ENCODE data around the gene CDK5. TPM values are rescaled to one million over a fixed set of nuclear protein-coding genes. Genes with fewer than 3 reads are reported as not detected.

CDK5 gene
- total and polyA plus RNA-seq, 2 donors (not counting 1 experiment from before 2014, with no cell fraction given), result 8.2 to 8.4 TPM

GRCh38 chr7:151007469-151007898, 50.2 kb downstream of the CDK5 start:
- H3K4me1 ChIP-seq (ENCODE audit: control insufficient read depth in 2 of 2, insufficient read depth in 2 of 2, low read length in 2 of 2), result peaks cover 7 to 22% of the 10 kb centered on the region in 2 donors
- TF ChIP-seq CTCF (IDR thresholded peaks at IDR 0.05) (no peak), EZH2 (IDR thresholded peaks at IDR 0.05; ENCODE audit: borderline replicate concordance, insufficient read depth, low read depth, low read length, poor library complexity, severe bottlenecking) (no peak)
- DNase-seq, result no peak
- peaks cover 12% of the 10 kb centered on the region for H3K27me3 Mint-ChIP-seq
- H3K4me3 Mint-ChIP-seq, result peak overlapping the region; percentile 83
- peaks cover 0 to 9% (median 0%) of the 10 kb centered on the region in 3 donors for H3K9me3 ChIP-seq (ENCODE audit: control extremely low read depth in 1 of 3, control insufficient read depth in 2 of 3, insufficient read depth in 1 of 3, low read length in 2 of 3)
- H3K27me3 ChIP-seq (replicated peaks in 1 of 4; ENCODE audit: control extremely low read depth in 1 of 4, control insufficient read depth in 3 of 4, insufficient read depth in 4 of 4, low read length in 3 of 4), result no peaks in the 10 kb centered on the region
- 39% methylated on average over 7 of the region's 7 CpGs for WGBS (ENCODE audit: insufficient coverage)
- no peaks in the 10 kb centered on the region for H3K36me3 ChIP-seq (replicated peaks in 1 of 2; ENCODE audit: control extremely low read depth in 1 of 2, control insufficient read depth in 1 of 2, extremely low read depth in 1 of 2, insufficient read depth in 2 of 2, low read length in 1 of 2)
- no peak for ATAC-seq (ENCODE audit: low read depth)
- no peak overlapping the region for H3K27ac ChIP-seq (ENCODE audit: low read length in 2 of 2)
- no peak overlapping the region for H3K4me3 ChIP-seq (ENCODE audit: control extremely low read depth in 1 of 5, extremely low read depth in 1 of 5, insufficient read depth in 1 of 5, low read depth in 2 of 5, low read length in 4 of 5)
- no peaks in the 10 kb centered on the region for H4K20me1 ChIP-seq (ENCODE audit: control insufficient read depth, insufficient read depth, low read length, poor library complexity, severe bottlenecking)
- POLR2A ChIA-PET, result no interaction called here
- CTCF ChIA-PET, result interaction anchor here (1.0 to 2.1 kb wide), 7 partner anchors 9 to 103 kb away, joined by 3 to 7 read pairs (median 4); partner anchors contain the start of gene ABCB8
- intact Hi-C loops (cut with micrococcal nuclease), result no loop called here
- peaks cover 12% of the 10 kb centered on the region for H3K4me1 Mint-ChIP-seq
- H3K79me2 ChIP-seq (ENCODE audit: control insufficient read depth, insufficient read depth, low read length), result no peaks in the 10 kb centered on the region
- H3K4me2 ChIP-seq (replicated peaks; ENCODE audit: low read depth, low read length, poor library complexity, severe bottlenecking), result no peak overlapping the region
- no peak overlapping the region for H3K27ac Mint-ChIP-seq
- no peak overlapping the region for H3K9ac ChIP-seq (ENCODE audit: low read length)
- H2AFZ ChIP-seq (ENCODE audit: insufficient read depth, low read depth, low read length, poor library complexity, severe bottlenecking), result peak overlapping the region; percentile 62
- H3K9me3 Mint-ChIP-seq (ENCODE audit: insufficient read depth), result no peaks in the 10 kb centered on the region

- Histone ChIP-seq H3K4me2 (replicated peaks; ENCODE audit: low read depth, low read length, poor library complexity, severe bottlenecking) (no peak overlapping the region), H3K9ac (ENCODE audit: low read length) (no peak overlapping the region), H3K79me2 (ENCODE audit: control insufficient read depth, insufficient read depth, low read length) (no peaks in the 10 kb centered on the region), H2AFZ (ENCODE audit: insufficient read depth, low read depth, low read length, poor library complexity, severe bottlenecking) (no peak overlapping the region), H3K27me3 (replicated peaks in 1 of 4; ENCODE audit: control extremely low read depth in 1 of 4, control insufficient read depth in 3 of 4, insufficient read depth in 4 of 4, low read length in 3 of 4) (no peaks in the 10 kb centered on the region), H3K4me3 (ENCODE audit: control extremely low read depth in 1 of 5, extremely low read depth in 1 of 5, insufficient read depth in 1 of 5, low read depth in 2 of 5, low read length in 4 of 5) (no peak overlapping the region), H3K36me3 (replicated peaks in 1 of 2; ENCODE audit: control extremely low read depth in 1 of 2, control insufficient read depth in 1 of 2, extremely low read depth in 1 of 2, insufficient read depth in 2 of 2, low read length in 1 of 2) (no peaks in the 10 kb centered on the region), H3K4me1 (ENCODE audit: control insufficient read depth in 2 of 2, insufficient read depth in 2 of 2, low read length in 2 of 2) (peaks cover 7 to 22% of the 10 kb centered on the region in 2 donors), H3K9me3 (ENCODE audit: control extremely low read depth in 1 of 3, control insufficient read depth in 2 of 3, insufficient read depth in 1 of 3, low read length in 2 of 3) (peaks cover 0 to 9% (median 0%) of the 10 kb centered on the region in 3 donors), H4K20me1 (ENCODE audit: control insufficient read depth, insufficient read depth, low read length, poor library complexity, severe bottlenecking) (no peaks in the 10 kb centered on the region), H3K27ac (ENCODE audit: low read length in 2 of 2) (no peak overlapping the region)
- TF ChIP-seq CTCF (IDR thresholded peaks at IDR 0.05) (no peak), EZH2 (IDR thresholded peaks at IDR 0.05; ENCODE audit: borderline replicate concordance, insufficient read depth, low read depth, low read length, poor library complexity, severe bottlenecking) (no peak)
- intact Hi-C loops (cut with micrococcal nuclease), result no loop called here
- ATAC-seq (ENCODE audit: low read depth), result no peak
- DNase-seq, result no peak
- no peak overlapping the region for H3K27ac Mint-ChIP-seq
- no peak overlapping the region for H3K4me3 Mint-ChIP-seq
- H3K27me3 Mint-ChIP-seq, result peaks cover 9% of the 10 kb centered on the region
- POLR2A ChIA-PET, result no interaction called here
- WGBS (ENCODE audit: insufficient coverage), result 91% methylated on average over 23 of the region's 23 CpGs
- CTCF ChIA-PET, result interaction anchor here (0.8 to 1.5 kb wide), 3 partner anchors 10 to 104 kb away, joined by 3 to 4 read pairs (median 3); no protein-coding TSS in a partner anchor
- H3K9me3 Mint-ChIP-seq (ENCODE audit: insufficient read depth), result no peaks in the 10 kb centered on the region
- peaks cover 10% of the 10 kb centered on the region for H3K4me1 Mint-ChIP-seq
Measured at GRCh38 chr7:151006590-151007300, 51.0 kb downstream of the CDK5 start.
